Spleen (tissue), 11 donors: ENCODE measurements around the gene RAD51B. TPM values are rescaled to one million over a fixed set of nuclear protein-coding genes. Genes with fewer than 3 reads are reported as not detected.

Experiments used
- DNase-seq: peaks from one replicate; pipeline ENCODE4 v3.0.0-alpha.2; 2020
- H3K27ac ChIP-seq, 8 donors: fragments of 200-600 bp; sonication (generic) in 7 of 8; 1 replicate in 4 of 8; 2 replicates in 4 of 8; pipeline versions ENCODE4 v1.5.0 to v1.8.0; 2016 to 2021; ENCODE audit warnings: inconsistent platforms in 4 of 8, mild to moderate bottlenecking in 4 of 8, moderate library complexity in 1 of 8
- H3K27me3 ChIP-seq, 7 donors: fragments of 200-600 bp; sonication (generic) in 6 of 7; replicated peaks in 1 of 7; 1 replicate in 4 of 7; 2 replicates in 3 of 7; pipeline versions ENCODE4 v1.5.0 to v1.8.0; 2016 to 2021; ENCODE audit warnings: inconsistent platforms in 3 of 7, mild to moderate bottlenecking in 1 of 7
- H3K36me3 ChIP-seq, 6 donors: fragments of 200-600 bp; sonication (generic) in 5 of 6; 1 replicate in 4 of 6; 2 replicates in 2 of 6; pipeline versions ENCODE4 v1.5.0 to v1.8.0; 2016 to 2021; ENCODE audit warnings: inconsistent platforms in 2 of 6
- H3K4me1 ChIP-seq, 6 donors: fragments of 200-600 bp; sonication (generic) in 5 of 6; 1 replicate in 3 of 6; 2 replicates in 3 of 6; pipeline versions ENCODE4 v1.5.0 to v1.8.0; 2016 to 2021; ENCODE audit warnings: inconsistent platforms in 3 of 6
- H3K4me3 ChIP-seq, 8 donors: fragments of 200-600 bp; sonication (generic) in 7 of 8; 1 replicate in 4 of 8; 2 replicates in 4 of 8; pipeline versions ENCODE4 v1.5.0 to v1.8.0; 2016 to 2021; ENCODE audit warnings: inconsistent platforms in 4 of 8, mild to moderate bottlenecking in 4 of 8, moderate library complexity in 2 of 8
- H3K9me3 ChIP-seq, 8 donors: fragments of 200-600 bp; sonication (generic) in 7 of 8; 1 replicate in 4 of 8; 2 replicates in 4 of 8; pipeline versions ENCODE4 v1.5.0 to v1.8.0; 2016 to 2021; ENCODE audit warnings: inconsistent platforms in 4 of 8
- POLR2A ChIP-seq, 3 donors: fragments of 450-650 bp; IDR thresholded peaks; one replicate each; pipeline ENCODE4 v1.5.1; 2017; ENCODE audit warnings: antibody characterized with exemption in 3 of 3, mild to moderate bottlenecking in 1 of 3
- POLR2AphosphoS5 ChIP-seq, 3 donors: sonication (generic); formaldehyde crosslinking; IDR thresholded peaks; one replicate each; pipeline ENCODE4 v1.5.1; 2017; ENCODE audit warnings: antibody characterized with exemption in 3 of 3
- WGBS, 5 donors: extraction: QIAGEN DNeasy Blood & Tissue Kit in 3 of 5; methylation state at CpG; one replicate each; pipeline versions ENCODE4 v1.1.5 to v1.1.7; 2013 to 2018; 5-methylcytosine and 5-hydroxymethylcytosine counted together
- intact Hi-C: fragments of 100-400 bp; cut with DNase I; formaldehyde crosslinking; loops from one replicate; pipeline ENCODE4 v1.15.0; 2023; ENCODE audit warnings: low total_unique reads
- polyA plus RNA-seq, 3 donors: library from polyadenylated mRNA; stranded (reverse); fragments of 200-250 nt; gene quantifications; one replicate each; pipeline ENCODE4 v1.2.1, GENCODE V29; 2013
- total RNA-seq, 7 donors: library from RNA; depleted of rRNA in 3 of 7; stranded (reverse); fragments of >200 nt in 3 of 7; fragmentation: NEBNext Ultra II Directional in 4 of 7; extraction: Animal tissue kit (Norgen Biotek cat#: 25700) in 4 of 7; gene quantifications; one replicate each; pipeline versions ENCODE4 v1.1.0 to v1.2.1, GENCODE V29; 2016 to 2021
- TF ChIP-seq, protein P1 (sequence below), 11 experiments: fragments of 200-600 bp in 7 of 11; fragments of 450-650 bp in 4 of 11; sonication (generic) in 4 of 11; IDR thresholded peaks in 8 of 11; conservative IDR thresholded peaks in 3 of 11; 1 replicate in 7 of 11; 2 replicates in 4 of 11; pipeline versions ENCODE4 v1.4.0 to v1.8.0; 2016 to 2021; ENCODE audit warnings: antibody characterized with exemption in 11 of 11, inconsistent platforms in 4 of 11, mild to moderate bottlenecking in 1 of 11
- donor health status: healthy with polysubstance abuse.
- donor health status: DM: no; HTN: no; CAD: no; lungs with moderate emphysema.
- donor health status: DM: no; HTN: no; CAD: no.
- donor health status: Bipolar disorder and iron deficiency.
- donor health status: healthy.
- donor health status: DM: no; HTN: no; CAD: no.
- donor health status: DM: yes; HTN: yes; CAD: no.

RAD51B gene
- total and polyA plus RNA-seq, 10 donors, result 4.2 to 43.7 (median 29.8) TPM

DNA sequence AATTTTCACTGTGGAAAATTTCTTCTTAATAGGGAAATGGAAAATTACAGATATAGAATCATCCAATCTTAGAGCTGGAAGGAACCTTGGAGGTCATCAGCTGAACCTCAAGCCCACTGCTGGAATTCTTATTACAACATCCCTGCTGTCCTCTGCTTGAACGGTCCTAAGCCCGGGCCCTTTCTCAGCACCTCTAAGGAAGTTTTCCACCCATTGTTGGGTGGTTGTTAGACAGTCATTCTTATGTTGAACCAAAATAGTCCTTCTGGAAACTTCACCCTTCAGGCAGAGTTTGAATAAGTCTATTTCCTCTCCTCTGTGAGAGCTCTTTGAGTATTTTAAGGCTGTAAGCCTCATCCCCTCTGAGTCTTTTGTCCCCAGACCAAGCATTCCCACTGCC lies 902.6 kb downstream of the RAD51B start:
- H3K27me3 ChIP-seq, result no peaks in the 10 kb centered on the region
- 58 to 91% (median 74%) methylated on average over 2 of the region's 2 CpGs for WGBS, 5 donors
- intact Hi-C loops, result no loop called here
- peaks cover 0 to 44% (median 2%) of the 10 kb centered on the region in 6 donors for H3K4me1 ChIP-seq
- H3K36me3 ChIP-seq, result no peaks in the 10 kb centered on the region
- DNase-seq, result no peak
- H3K27ac ChIP-seq, result peak overlapping the region in 4 of 8 donors; percentile 16 to 57 (median 38)
- TF ChIP-seq, protein P1, sequence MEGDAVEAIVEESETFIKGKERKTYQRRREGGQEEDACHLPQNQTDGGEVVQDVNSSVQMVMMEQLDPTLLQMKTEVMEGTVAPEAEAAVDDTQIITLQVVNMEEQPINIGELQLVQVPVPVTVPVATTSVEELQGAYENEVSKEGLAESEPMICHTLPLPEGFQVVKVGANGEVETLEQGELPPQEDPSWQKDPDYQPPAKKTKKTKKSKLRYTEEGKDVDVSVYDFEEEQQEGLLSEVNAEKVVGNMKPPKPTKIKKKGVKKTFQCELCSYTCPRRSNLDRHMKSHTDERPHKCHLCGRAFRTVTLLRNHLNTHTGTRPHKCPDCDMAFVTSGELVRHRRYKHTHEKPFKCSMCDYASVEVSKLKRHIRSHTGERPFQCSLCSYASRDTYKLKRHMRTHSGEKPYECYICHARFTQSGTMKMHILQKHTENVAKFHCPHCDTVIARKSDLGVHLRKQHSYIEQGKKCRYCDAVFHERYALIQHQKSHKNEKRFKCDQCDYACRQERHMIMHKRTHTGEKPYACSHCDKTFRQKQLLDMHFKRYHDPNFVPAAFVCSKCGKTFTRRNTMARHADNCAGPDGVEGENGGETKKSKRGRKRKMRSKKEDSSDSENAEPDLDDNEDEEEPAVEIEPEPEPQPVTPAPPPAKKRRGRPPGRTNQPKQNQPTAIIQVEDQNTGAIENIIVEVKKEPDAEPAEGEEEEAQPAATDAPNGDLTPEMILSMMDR (IDR thresholded peaks at IDR 0.05 in 8 of 11, conservative IDR thresholded peaks at IDR 0.05 in 3 of 11), result no peak
- no peak for TF ChIP-seq POLR2A (IDR thresholded peaks at IDR 0.05)
- no peak for TF ChIP-seq POLR2AphosphoS5 (IDR thresholded peaks at IDR 0.05)
- H3K4me3 ChIP-seq, result no peak overlapping the region
- H3K9me3 ChIP-seq, result peaks cover 0 to 12% (median 7%) of the 10 kb centered on the region in 8 donors

- peak overlapping the region in 2 of 8 donors; percentile 16 to 57 for H3K27ac ChIP-seq
- TF ChIP-seq POLR2AphosphoS5 (IDR thresholded peaks at IDR 0.05), result no peak
- TF ChIP-seq, protein P1 (IDR thresholded peaks at IDR 0.05 in 8 of 11, conservative IDR thresholded peaks at IDR 0.05 in 3 of 11), result no peak
- TF ChIP-seq POLR2A (IDR thresholded peaks at IDR 0.05), result no peak
- WGBS, 5 donors, result 96 to 100% (median 97%) methylated on average over 5 of the region's 5 CpGs
- H3K4me1 ChIP-seq, result peaks cover 0 to 50% (median 4%) of the 10 kb centered on the region in 6 donors
- H3K27me3 ChIP-seq, result no peaks in the 10 kb centered on the region
- H3K4me3 ChIP-seq, result no peak overlapping the region
- peaks cover 0 to 12% (median 7%) of the 10 kb centered on the region in 8 donors for H3K9me3 ChIP-seq
- DNase-seq, result no peak
- no peaks in the 10 kb centered on the region for H3K36me3 ChIP-seq
- intact Hi-C loops, result no loop called here
These were observed 903.5 kb downstream of the RAD51B start for GRCh38 chr14:68722968-68723566.

DNA sequence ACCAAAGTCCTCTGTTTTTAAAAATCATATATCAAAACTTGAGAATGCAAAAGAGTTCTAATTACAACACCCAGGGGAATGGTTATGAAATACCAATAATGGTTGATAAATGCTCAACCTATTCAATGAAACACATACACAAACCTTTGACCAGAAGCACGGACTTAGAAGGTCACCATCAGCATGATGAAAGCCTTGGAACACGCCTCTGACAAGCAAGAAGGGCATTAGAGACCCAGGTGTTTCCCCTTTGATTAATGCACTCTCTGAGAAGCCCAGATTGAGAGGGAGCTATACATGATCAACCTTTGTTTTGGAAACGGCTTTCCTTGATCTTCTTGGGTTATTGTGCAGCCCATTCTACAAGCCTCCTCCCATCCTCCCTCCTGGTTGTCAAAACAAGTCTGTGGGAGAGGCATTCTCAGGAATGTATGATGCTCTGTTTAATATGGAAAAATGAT lies 904.3 kb downstream of the RAD51B start:
- H3K4me1 ChIP-seq, result peaks cover 6 to 51% (median 12%) of the 10 kb centered on the region in 6 donors
- DNase-seq, result no peak
- H3K27ac ChIP-seq, result no peak overlapping the region
- TF ChIP-seq POLR2A (IDR thresholded peaks at IDR 0.05) (no peak), POLR2AphosphoS5 (IDR thresholded peaks at IDR 0.05) (no peak)
- TF ChIP-seq, protein P1 (IDR thresholded peaks at IDR 0.05 in 8 of 11, conservative IDR thresholded peaks at IDR 0.05 in 3 of 11), result no peak
- H3K27me3 ChIP-seq, result no peaks in the 10 kb centered on the region
- H3K36me3 ChIP-seq, result no peaks in the 10 kb centered on the region
- 36 to 66% (median 55%) methylated on average over 3 of the region's 3 CpGs for WGBS, 5 donors
- H3K4me3 ChIP-seq, result no peak overlapping the region
- intact Hi-C loops, result no loop called here
- peaks cover 0 to 12% (median 7%) of the 10 kb centered on the region in 8 donors for H3K9me3 ChIP-seq

- 86 to 100% (median 93%) methylated on average over 3 of the region's 3 CpGs for WGBS, 5 donors
- peak overlapping the region in 1 of 8 donors; percentile 16 for H3K27ac ChIP-seq
- TF ChIP-seq POLR2A (IDR thresholded peaks at IDR 0.05), result no peak
- TF ChIP-seq POLR2AphosphoS5 (IDR thresholded peaks at IDR 0.05), result no peak
- TF ChIP-seq, protein P1 (IDR thresholded peaks at IDR 0.05 in 8 of 11, conservative IDR thresholded peaks at IDR 0.05 in 3 of 11), result no peak
- no peak for DNase-seq
- no peak overlapping the region for H3K4me3 ChIP-seq
- peaks cover 0 to 10% (median 6%) of the 10 kb centered on the region in 8 donors for H3K9me3 ChIP-seq
- intact Hi-C loops, result no loop called here
- peaks cover 12 to 55% (median 19%) of the 10 kb centered on the region in 6 donors for H3K4me1 ChIP-seq
- no peaks in the 10 kb centered on the region for H3K36me3 ChIP-seq
- no peaks in the 10 kb centered on the region for H3K27me3 ChIP-seq
These were observed 905.3 kb downstream of the RAD51B start for GRCh38 chr14:68724914-68725313.
